ENCODE data around the gene CCR2.
"Not testable (repeated sequence)": the region's sequence is repeated elsewhere in the genome, so short reads cannot be mapped to it uniquely, and the experiment has no call there.

The CCR2 gene

GRCh38 chr3:46378426-46378942 lies 24.6 kb downstream of the CCR2 start:
- DNase-seq (ENCODE audit: extremely low read depth, low read depth), result peak; percentile 10
- TF ChIP-seq CTCF (IDR thresholded peaks at IDR 0.05; ENCODE audit: low read depth, low read length), result peak; percentile 77

GRCh38 chr3:46380471-46381221 lies 26.7 kb downstream of the CCR2 start:
- DNase-seq (ENCODE audit: extremely low read depth, low read depth), result no peak
- TF ChIP-seq CTCF (IDR thresholded peaks at IDR 0.05; ENCODE audit: low read depth, low read length), result no peak

GRCh38 chr3:46381625-46382024 lies 27.7 kb downstream of the CCR2 start:
- no peak for DNase-seq (ENCODE audit: extremely low read depth, low read depth)
- no peak for TF ChIP-seq CTCF (IDR thresholded peaks at IDR 0.05; ENCODE audit: low read depth, low read length)

DNA sequence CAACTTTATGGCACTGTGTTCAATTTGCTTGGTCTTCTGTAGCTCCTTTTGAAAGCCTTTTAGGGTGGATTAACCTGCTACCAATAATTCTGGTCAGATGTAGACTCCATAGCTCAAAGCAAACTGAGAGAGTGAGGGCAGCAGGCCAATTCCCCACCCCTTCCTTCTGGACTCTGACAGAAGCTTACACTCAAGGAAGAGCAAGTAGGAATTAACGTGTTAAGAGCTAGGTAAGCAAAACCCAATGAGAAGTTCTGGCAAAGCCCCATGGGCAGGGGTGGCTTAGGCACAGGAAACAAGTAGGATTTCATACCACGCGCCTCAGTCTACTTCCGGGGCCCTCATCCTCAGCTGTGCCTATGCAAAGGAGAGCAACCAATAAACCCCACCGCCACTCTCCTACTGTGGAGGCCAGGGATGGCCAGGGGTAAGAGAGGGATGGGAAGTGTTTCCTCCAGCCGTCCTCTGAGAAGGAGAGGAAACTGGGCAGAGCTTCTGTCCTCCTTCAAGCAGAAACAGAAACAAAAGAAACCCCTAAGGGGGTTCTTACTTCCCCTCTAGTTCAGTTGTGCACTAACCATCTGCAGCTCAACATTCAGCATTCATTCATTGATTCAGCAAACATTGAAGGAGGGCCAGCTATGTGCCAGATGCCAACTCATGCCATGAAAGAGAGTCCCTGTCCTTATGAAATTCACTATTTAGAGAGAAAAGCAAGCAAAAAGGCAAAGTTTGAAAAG lies 29.5 kb downstream of the CCR2 start:
- no peak for TF ChIP-seq CTCF (IDR thresholded peaks at IDR 0.05; ENCODE audit: low read depth, low read length)
- DNase-seq (ENCODE audit: extremely low read depth, low read depth), result no peak

GRCh38 chr3:46383951-46384330 lies 30.0 kb downstream of the CCR2 start:
- DNase-seq (ENCODE audit: extremely low read depth, low read depth), result no peak
- TF ChIP-seq CTCF (IDR thresholded peaks at IDR 0.05; ENCODE audit: low read depth, low read length), result no peak

GRCh38 chr3:46386205-46386604 lies 32.3 kb downstream of the CCR2 start:
- no peak for DNase-seq (ENCODE audit: extremely low read depth, low read depth)
- no peak for TF ChIP-seq CTCF (IDR thresholded peaks at IDR 0.05; ENCODE audit: low read depth, low read length)

GRCh38 chr3:46388847-46389246 lies 34.9 kb downstream of the CCR2 start:
- DNase-seq (ENCODE audit: extremely low read depth, low read depth), result not testable (repeated sequence)

Data from AG09319 (cell line).